GM18870 (cell line): ENCODE measurements around the gene PRDM7.
"Not testable (repeated sequence)": the region's sequence is repeated elsewhere in the genome, so short reads cannot be mapped to it uniquely, and the experiment has no call there.

Experiments
- ATAC-seq: cut with Tn5 transposase; IDR thresholded peaks from one replicate; pipeline ENCODE4 v1.9.1; 2021; ENCODE audit warnings: moderate library complexity; ENCODE audit not compliant: unreplicated experiment

PRDM7 gene

GRCh38 chr16:90015586-90016338 lies 61.4 kb downstream of the PRDM7 start:
- ATAC-seq, result no peak

- ATAC-seq, result no peak
Measured at GRCh38 chr16:90012991-90013745, 64.0 kb downstream of the PRDM7 start.

GRCh38 chr16:90011908-90012501 lies 65.1 kb downstream of the PRDM7 start:
- no peak for ATAC-seq

- ATAC-seq, result no peak
Measured at GRCh38 chr16:90011508-90011819, 65.7 kb downstream of the PRDM7 start.

- no peak for ATAC-seq
Measured at GRCh38 chr16:90010676-90011507, 66.2 kb downstream of the PRDM7 start.

- no peak for ATAC-seq
Measured at GRCh38 chr16:90009172-90009899, 67.8 kb downstream of the PRDM7 start.

GRCh38 chr16:90008708-90009145 lies 68.4 kb downstream of the PRDM7 start:
- no peak for ATAC-seq

GRCh38 chr16:90007635-90008234 lies 69.4 kb downstream of the PRDM7 start:
- not testable (repeated sequence) for ATAC-seq

GRCh38 chr16:90007015-90007414 lies 70.1 kb downstream of the PRDM7 start:
- ATAC-seq, result no peak
